Activated effector memory CD4-positive, alpha-beta T cell treated with Interleukin-2 at 50 U/mL for 16 hours (primary cell): ENCODE results near the gene CEACAM4.

Experiments used
- DNase-seq: peaks from one replicate; pipeline ENCODE4 v3.0.0-alpha.2; 2020

The CEACAM4 gene

DNA sequence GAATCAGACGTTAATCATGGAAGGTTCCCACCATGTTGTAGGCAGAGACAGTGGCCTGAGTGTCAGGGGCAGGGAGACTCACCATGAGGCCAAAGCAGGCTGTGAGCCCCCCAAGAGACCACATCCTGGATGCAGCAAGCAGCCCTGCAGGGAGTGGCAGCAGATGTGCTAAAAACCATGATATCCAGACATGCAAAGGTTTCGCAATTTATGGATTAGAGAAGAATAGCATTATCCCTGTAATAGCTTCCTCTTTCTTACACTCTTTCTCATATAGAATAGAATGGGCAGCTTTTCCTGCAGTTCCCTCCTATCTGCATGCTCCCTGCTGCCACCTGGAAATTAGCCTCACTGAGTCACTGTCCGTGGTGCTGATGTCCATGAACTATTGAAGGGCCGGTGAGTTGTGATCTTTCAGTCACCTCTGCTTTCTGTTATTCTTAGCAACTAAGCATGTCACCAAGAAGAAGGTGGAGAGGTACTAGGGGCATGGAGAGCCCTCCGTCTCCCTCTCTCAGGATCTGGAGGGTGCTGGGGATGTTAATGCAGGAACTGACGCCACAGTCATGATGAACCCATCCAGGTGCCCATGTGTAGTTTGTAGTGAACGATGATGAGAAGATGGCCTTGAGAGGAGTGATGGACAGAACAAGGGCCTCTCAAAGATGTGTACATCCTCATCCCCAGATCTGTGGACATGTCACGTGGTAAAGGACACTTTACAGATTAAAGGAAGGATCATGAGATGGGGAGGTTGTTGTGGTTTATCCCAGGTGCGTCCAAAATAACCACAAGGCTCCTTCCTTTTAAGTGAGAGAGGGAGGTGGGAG, 9.9 kb downstream of the CEACAM4 start:
- DNase-seq: no peak

GRCh38 chr19:41615207-41615606, 11.7 kb downstream of the CEACAM4 start:
- DNase-seq: no peak

DNA sequence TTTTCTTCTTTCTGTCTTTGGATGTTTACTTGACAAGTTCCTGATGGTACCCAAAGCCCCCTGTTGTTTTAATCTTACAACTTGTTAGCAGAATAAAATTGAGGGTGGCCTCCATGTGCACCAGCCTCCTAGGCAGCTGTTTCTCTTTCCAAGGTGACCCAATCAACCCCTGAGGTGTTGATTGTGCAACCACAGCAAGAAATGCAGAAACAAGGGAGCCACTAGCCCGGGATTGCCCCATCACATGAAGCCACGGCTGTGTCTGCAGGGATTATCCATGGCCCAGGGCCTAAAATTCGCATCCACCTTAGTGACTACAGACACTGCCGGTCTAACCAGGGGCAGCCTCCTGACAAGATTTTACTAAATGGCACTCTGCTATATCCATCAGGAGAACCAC, 14.4 kb downstream of the CEACAM4 start:
- DNase-seq: no peak

GRCh38 chr19:41610789-41611188, 16.1 kb downstream of the CEACAM4 start:
- no peak for DNase-seq

GRCh38 chr19:41607668-41608067, 19.2 kb downstream of the CEACAM4 start:
- no peak for DNase-seq

DNA sequence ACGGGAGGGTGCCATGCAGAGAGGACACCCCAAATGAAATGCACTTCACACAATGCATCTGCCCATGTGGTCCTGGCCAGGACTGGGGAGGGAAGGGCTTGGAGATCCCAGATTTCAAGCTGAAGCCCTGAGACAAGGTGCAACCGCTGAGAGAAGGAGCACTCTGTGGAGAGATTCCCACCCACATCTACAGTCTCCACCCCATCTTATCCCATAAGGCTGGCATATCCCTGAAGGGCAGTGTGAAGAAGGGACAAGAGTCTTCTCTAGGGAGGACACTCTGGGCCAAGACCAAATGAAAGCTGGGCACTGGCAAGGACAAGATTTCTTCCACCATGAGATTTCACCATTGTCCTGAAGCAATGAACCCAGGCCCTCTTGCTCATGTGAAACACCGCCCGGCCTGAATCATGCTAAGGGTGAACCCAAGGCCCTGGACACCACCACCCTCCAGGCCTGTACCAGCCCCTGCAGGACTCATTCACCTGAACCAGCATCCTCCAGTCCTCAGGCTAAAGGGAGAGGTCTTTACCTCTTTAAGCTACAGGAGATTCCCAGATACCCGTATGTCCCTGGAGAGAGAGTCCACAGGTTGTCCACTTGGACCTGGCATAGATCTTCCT, 20.5 kb downstream of the CEACAM4 start:
- DNase-seq: no peak

DNA sequence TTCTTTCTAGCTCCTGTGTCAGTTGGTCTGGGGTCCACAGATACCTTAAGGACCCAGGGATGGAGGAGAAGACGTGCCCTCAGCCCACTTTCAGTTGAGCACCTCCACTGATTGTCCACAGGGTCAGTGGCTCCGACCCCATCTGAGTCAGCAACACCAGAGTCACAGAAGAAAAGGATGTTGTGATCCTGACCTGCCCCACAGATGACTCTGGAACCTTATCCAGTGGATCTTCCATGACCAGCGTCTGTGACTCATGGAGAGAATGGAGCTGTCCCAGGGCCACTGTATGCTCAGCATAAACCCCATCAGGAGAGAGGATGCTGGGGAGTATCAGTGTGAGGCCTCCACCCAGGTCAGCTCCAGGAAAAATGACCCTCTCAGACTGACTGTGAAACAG, 22.0 kb downstream of the CEACAM4 start:
- no peak for DNase-seq

- DNase-seq: no peak
Measured at GRCh38 chr19:41601771-41602170, 25.1 kb downstream of the CEACAM4 start.

GRCh38 chr19:41599175-41599966, 27.5 kb downstream of the CEACAM4 start:
- no peak for DNase-seq

GRCh38 chr19:41597600-41598041, 29.3 kb downstream of the CEACAM4 start:
- peak; percentile 39 for DNase-seq

DNA sequence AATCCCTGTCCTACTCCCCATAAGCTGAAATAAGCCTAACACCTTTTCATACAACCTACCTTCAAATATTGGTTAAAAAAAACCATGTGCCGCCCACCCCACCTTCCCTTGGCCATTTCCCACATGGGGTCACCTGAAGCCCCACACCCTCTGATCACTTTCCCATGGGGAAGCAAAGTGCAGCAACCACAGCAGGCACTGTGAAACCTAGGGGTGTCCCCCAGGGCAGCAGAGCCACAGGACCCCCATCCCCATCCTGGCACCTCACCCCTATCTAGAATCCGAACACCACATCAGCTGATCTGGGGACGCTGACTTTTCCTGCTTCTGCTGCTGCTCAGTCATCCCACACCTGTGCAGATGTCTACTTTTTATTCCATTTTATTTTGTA, 31.0 kb downstream of the CEACAM4 start:
- no peak for DNase-seq

- peak; percentile 61 for DNase-seq
Measured at GRCh38 chr19:41595258-41595889, 31.5 kb downstream of the CEACAM4 start.

GRCh38 chr19:41591951-41592562, 34.8 kb downstream of the CEACAM4 start:
- DNase-seq: no peak

DNA sequence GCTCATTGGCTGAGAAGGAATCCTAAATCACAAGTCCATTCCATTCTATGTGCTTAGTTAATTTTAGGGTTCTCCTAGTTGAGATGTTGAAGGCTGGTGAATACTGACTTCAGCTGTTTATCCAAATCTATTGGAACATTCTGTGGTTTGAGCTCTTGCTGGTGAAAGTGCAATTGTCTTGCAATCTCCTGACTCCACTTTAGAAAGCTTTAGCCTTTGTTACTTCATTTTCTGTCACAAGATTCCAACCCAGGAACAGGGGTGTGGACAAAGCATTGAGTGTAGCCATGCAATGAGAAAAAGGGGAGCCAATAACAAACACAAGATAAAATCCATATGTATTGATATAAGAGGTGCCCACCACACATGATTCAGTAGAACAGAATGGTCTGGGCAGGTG, 35.9 kb downstream of the CEACAM4 start:
- no peak for DNase-seq

GRCh38 chr19:41589371-41589770, 37.5 kb downstream of the CEACAM4 start:
- no peak for DNase-seq

- DNase-seq: no peak
Measured at GRCh38 chr19:41588497-41589209, 38.2 kb downstream of the CEACAM4 start.

DNA sequence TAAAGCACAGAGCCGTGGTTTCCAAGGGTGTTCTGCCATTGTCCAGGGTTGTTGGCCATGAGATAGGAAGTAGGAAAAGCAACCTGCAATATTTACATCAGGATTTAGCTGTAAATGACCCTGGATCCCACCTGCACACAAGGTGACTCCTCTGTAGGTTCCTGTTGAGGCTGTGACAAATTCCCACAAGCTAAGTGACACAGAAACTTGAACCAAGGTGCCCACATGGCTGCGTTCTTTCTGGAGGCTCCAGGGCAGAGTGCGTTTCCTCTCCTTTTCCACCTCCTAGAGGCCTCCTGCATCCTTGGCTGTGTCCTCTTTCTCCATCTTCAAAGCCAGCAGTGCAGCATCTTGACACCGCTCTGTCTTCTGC, 39.0 kb downstream of the CEACAM4 start:
- DNase-seq: no peak

DNA sequence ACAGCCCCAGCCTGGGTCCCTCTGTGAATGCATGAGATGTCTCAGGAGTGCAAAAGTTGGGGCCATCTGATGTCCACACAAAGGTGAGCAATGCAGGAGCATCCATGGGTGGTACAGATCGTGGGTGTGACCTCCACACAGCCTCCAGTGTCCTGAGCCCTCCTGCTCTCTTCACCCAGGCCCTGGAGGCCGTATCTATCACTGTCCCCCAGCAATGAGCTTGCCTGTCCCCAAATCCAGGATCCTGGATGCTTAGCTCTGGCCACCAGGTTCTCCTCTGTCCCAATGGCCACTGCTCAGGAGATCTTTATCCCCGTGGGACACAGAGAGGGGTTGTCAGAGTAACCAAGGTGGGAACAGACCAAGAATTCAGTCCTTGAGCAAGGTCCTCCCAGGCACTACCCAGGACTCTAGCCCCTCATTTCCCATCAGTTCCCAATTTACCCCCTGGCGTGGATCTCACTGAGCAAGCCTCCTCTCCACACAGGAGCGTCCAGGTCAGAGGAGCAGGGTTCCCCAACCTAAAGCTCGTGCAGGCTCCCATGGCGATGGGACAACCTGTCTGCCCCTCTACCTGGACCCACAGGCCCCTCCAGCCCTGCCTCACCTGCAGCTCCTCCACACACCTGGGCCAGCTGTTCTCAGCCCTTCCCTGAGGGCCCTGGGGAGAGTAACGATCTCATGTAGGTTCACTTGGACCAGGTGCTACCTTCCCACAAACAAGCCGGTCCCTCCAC, 39.6 kb downstream of the CEACAM4 start:
- no peak for DNase-seq

DNA sequence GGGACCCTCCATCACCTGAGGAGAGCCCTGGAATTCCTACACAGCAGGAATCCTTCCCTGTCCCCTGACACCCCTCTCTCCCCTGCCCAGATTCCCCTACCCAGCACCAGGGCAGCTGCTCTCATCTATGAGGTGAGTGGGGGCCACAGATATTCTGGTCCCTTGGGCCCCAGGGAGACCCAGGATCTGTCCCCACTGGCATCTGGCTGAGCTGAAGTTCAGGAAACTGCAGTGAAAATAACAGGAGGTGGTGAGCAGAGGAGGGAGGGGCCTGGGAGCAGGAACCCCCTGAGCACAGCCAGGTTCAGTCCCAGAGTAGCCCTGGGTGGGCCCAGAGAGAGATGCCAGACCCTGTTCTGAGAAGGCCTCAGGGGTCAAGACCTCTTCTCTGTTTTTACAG, 40.8 kb downstream of the CEACAM4 start:
- DNase-seq: no peak

DNA sequence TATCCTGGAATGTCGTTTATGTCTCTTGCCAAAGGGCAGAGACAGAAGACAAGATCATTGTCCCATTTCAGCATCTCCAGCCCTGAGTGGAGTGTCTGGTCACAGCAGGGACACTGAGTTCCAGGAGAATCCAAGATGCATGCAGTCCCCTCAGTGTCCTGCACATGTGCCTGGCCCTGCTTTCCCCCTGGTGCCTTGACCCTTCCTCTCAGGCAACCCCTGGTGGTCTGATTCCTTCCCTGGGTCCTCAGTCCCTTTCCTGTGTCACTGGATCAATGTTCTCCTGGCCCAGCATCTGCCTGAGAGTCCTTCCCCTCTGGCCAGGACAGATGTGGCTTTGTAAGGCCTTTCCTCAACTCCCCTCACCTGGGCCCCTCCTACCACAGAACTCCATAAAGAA, 41.9 kb downstream of the CEACAM4 start:
- no peak for DNase-seq

DNA sequence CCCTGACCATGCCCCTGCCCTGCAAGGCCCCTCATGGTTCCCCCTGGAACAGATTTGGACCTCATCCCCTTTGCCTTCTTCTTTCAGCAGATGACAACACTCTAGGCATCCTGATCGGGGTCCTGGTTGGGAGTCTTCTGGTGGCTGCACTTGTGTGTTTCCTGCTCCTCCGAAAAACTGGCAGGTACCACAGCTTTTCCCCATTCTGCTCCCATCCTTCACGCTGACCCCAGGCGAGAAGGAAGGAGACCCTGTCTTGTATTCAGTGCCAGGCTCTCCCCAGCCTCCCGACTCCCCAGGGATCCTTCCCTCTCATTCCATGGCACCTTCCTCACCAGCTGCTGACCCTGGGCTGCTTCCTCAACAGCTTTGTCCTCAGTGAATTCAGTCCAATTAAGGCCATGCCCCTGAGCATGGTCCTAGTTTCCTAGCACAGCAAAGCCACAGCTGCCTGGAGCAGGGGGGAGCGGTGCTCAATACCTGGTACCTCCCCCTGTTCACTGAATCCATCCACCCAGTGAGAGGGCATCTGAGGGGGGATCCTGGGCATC, 42.5 kb downstream of the CEACAM4 start:
- no peak for DNase-seq
